Measurements from ENCODE around the gene WNT6. TPM values are rescaled to one million over a fixed set of nuclear protein-coding genes. Genes with fewer than 3 reads are reported as not detected.
A peak's percentile ranks its signal among the peaks of the same experiment; 100 is the strongest.

Gene WNT6
- total RNA-seq, 2 donors from 2014 or later = not detected

GRCh38 chr2:218897394-218898108 is 37.9 kb downstream of the WNT6 start:
- TF ChIP-seq CTCF (conservative IDR thresholded peaks at IDR 0.05) = no peak
- H3K36me3 ChIP-seq (ENCODE audit: control insufficient read depth, insufficient read depth, low read length) = no peaks in the 10 kb centered on the region

GRCh38 chr2:218898109-218898878 is 38.7 kb downstream of the WNT6 start:
- peaks cover 5% of the 10 kb centered on the region for H3K4me1 Mint-ChIP-seq
- H3K27me3 ChIP-seq (ENCODE audit: control insufficient read depth, insufficient read depth, low read length, poor library complexity, severe bottlenecking) = peaks cover 100% of the 10 kb centered on the region
- 9 to 23% methylated on average over 15 to 52 of the region's 52 CpGs for WGBS, 2 experiments (ENCODE audit: insufficient coverage in 1 of 2, insufficient read length in 1 of 2)
- no peak overlapping the region for H3K4me3 ChIP-seq (ENCODE audit: low read length)
- peak; percentile 96 for DNase-seq
- H3K4me3 Mint-ChIP-seq = no peak overlapping the region
- no peak overlapping the region for H3K27ac Mint-ChIP-seq
- peak; percentile 99 for TF ChIP-seq CTCF (conservative IDR thresholded peaks at IDR 0.05)
- no peak overlapping the region for H3K9ac ChIP-seq (ENCODE audit: extremely low read depth, low read length, poor library complexity, severe bottlenecking)
- no peaks in the 10 kb centered on the region for H3K36me3 Mint-ChIP-seq (ENCODE audit: low read depth)
- H3K36me3 ChIP-seq (ENCODE audit: control insufficient read depth, insufficient read depth, low read length) = no peaks in the 10 kb centered on the region
- H3K4me1 ChIP-seq (ENCODE audit: control insufficient read depth, insufficient read depth, low read length) = no peaks in the 10 kb centered on the region
- peaks cover 97% of the 10 kb centered on the region for H3K27me3 Mint-ChIP-seq (ENCODE audit: insufficient read depth)
- H3K9me3 Mint-ChIP-seq = peaks cover 3% of the 10 kb centered on the region
- peaks cover 8% of the 10 kb centered on the region for H3K9me3 ChIP-seq (ENCODE audit: control insufficient read depth, low read length)
- no peak overlapping the region for H3K27ac ChIP-seq (ENCODE audit: low read depth, low read length)

More at GRCh38 chr2:218897394-218898108, 37.9 kb downstream of the WNT6 start:
- Mint-ChIP-seq H3K36me3 (ENCODE audit: low read depth) (no peaks in the 10 kb centered on the region), H3K4me1 (peaks cover 5% of the 10 kb centered on the region), H3K27ac (no peak overlapping the region), H3K27me3 (ENCODE audit: insufficient read depth) (peaks cover 96% of the 10 kb centered on the region), H3K9me3 (peaks cover 3% of the 10 kb centered on the region), H3K4me3 (no peak overlapping the region)
- Histone ChIP-seq H3K27me3 (ENCODE audit: control insufficient read depth, insufficient read depth, low read length, poor library complexity, severe bottlenecking) (peaks cover 100% of the 10 kb centered on the region), H3K4me1 (ENCODE audit: control insufficient read depth, insufficient read depth, low read length) (no peaks in the 10 kb centered on the region), H3K9me3 (ENCODE audit: control insufficient read depth, low read length) (peaks cover 8% of the 10 kb centered on the region), H3K27ac (ENCODE audit: low read depth, low read length) (no peak overlapping the region), H3K9ac (ENCODE audit: extremely low read depth, low read length, poor library complexity, severe bottlenecking) (no peak overlapping the region), H3K4me3 (ENCODE audit: low read length) (no peak overlapping the region)
- WGBS, 2 experiments (ENCODE audit: insufficient coverage in 1 of 2, insufficient read length in 1 of 2) = 8 to 9% methylated on average over 5 to 33 of the region's 34 CpGs
- peak; percentile 70 for DNase-seq

- peaks cover 3% of the 10 kb centered on the region for H3K9me3 Mint-ChIP-seq
- Histone ChIP-seq H3K9ac (ENCODE audit: extremely low read depth, low read length, poor library complexity, severe bottlenecking) (no peak overlapping the region), H3K4me1 (ENCODE audit: control insufficient read depth, insufficient read depth, low read length) (no peaks in the 10 kb centered on the region), H3K4me3 (ENCODE audit: low read length) (no peak overlapping the region), H3K9me3 (ENCODE audit: control insufficient read depth, low read length) (peaks cover 8% of the 10 kb centered on the region), H3K36me3 (ENCODE audit: control insufficient read depth, insufficient read depth, low read length) (no peaks in the 10 kb centered on the region), H3K27me3 (ENCODE audit: control insufficient read depth, insufficient read depth, low read length, poor library complexity, severe bottlenecking) (peaks cover 97% of the 10 kb centered on the region), H3K27ac (ENCODE audit: low read depth, low read length) (no peak overlapping the region)
- H3K27ac Mint-ChIP-seq = no peak overlapping the region
- no peak for TF ChIP-seq CTCF (conservative IDR thresholded peaks at IDR 0.05)
- H3K4me1 Mint-ChIP-seq = peaks cover 5% of the 10 kb centered on the region
- H3K27me3 Mint-ChIP-seq (ENCODE audit: insufficient read depth) = peaks cover 96% of the 10 kb centered on the region
- H3K4me3 Mint-ChIP-seq = no peak overlapping the region
- no peak for DNase-seq
- no peaks in the 10 kb centered on the region for H3K36me3 Mint-ChIP-seq (ENCODE audit: low read depth)
- WGBS, 2 experiments (ENCODE audit: insufficient coverage in 1 of 2, insufficient read length in 1 of 2) = 28 to 39% methylated on average over 9 to 12 of the region's 12 CpGs
Measured at GRCh38 chr2:218899147-218899546, 39.5 kb downstream of the WNT6 start.

All from endodermal cell (in vitro differentiated cells).